ENCODE measurements around the gene NOL7. TPM values are rescaled to one million over a fixed set of nuclear protein-coding genes. Genes with fewer than 3 reads are reported as not detected.

The NOL7 gene
- 54.4 and 60.1 TPM in 2 replicates for total RNA-seq

DNA sequence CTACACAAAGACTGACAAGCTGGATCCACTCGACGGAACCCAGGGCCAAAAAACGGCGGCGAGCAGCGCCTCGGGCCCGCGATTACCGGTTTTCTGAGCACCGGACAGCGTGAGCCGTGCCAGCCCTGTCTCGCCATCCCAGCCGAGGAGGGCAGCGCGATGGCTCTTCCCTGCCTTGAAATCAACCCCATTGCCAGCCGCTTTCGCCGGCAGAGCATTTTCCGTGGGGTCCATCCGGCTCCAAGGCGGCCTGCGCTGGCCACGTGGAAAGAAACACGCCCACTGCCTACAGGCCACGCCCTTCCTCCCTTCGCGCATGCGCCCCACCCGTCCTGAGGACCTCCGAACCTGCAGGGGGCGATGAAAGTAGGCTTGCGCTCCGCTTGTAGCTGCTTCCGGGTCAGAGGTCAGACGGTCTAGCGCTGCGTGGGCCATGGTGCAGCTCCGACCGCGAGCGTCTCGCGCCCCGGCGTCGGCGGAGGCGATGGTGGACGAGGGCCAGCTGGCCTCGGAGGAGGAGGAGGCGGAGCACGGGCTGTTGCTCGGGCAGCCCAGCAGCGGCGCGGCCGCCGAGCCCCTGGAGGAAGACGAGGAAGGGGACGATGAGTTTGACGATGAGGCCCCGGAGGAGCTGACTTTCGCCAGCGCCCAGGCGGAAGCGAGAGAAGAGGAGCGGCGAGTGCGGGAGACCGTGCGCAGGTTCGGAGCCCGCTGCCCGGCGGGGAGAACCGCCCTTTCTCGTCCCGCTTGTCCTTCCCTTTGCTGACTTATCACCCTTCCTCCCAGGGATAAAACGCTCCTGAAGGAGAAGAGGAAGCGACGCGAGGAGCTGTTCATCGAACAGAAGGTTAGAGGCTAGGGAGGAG lies at the start of gene NOL7:
Gene NOL7 (plus strand): TSS at position 410 of the 866 bp plus-strand sequence. CDS start 24 bp downstream, at position 434.

DNA sequence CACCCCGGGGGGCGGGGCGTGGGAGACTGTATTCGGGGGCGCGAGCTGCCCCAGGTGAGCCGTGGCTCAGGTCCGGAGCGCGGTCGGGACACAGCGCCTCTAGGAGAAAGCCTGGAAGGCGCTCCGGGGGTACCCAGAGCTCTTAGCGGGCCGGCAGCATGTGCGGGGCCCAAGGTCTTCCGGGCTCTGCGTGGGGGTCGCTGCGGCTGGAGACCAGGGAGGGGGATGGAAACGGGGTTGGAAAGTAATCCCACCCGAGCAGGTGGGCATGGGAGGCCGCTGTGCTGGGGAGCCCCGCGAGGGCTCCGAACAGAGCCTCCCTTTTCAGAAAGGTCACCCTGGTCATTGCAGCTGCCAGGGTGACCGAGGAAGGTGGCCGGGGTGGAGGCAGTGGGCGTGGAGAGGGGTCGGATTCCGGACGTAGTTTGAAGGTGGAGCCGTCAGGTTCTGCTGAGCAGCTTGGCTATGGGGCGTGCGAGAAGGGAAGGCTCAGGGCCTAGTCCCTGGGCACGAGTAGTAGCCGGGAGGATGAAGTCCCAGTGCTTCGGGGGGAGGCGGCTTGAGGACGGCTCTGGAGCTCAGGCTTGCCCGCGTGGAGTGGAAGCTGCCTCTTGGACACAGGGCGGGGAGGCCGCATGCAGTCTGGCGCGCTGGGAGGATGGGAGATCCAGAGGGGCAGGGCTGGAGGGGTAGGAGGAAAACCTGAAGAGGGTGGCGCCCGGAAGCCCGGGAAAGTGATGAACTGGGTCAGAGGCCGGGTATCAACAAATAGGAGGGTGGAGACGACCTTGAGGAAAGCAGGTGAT lies 40.4 kb upstream of the NOL7 start, which contains the start of gene SIRT5:
Gene SIRT5 (plus strand): TSS at position 31 of the 806 bp plus-strand sequence. CDS start 9,510 bp downstream, outside the sequence.

Other genes starting within 250 kb of the NOL7 start
- 1.6 and 2.9 TPM in 2 replicates for gene GFOD1, start 127.7 kb upstream of the NOL7 start, total RNA-seq
- gene SIRT5, start 40.7 kb upstream of the NOL7 start, total RNA-seq = 4.9 and 5.6 TPM in 2 replicates
- gene RANBP9, start 96.5 kb downstream of the NOL7 start, total RNA-seq = 36.7 and 47.7 TPM in 2 replicates
- 11.5 and 16.7 TPM in 2 replicates for gene MCUR1, start 199.2 kb downstream of the NOL7 start, total RNA-seq

Data from aortic smooth muscle cell (primary cell).